IPS DF 4.7 (cell line): Measurements from ENCODE around the gene ANKRD33.

ENCODE experiments used
- DNase-seq: peaks from one replicate; pipeline ENCODE4 v3.0.0-alpha.2; 2013; ENCODE audit warnings: low spot score; ENCODE audit errors: extremely low read depth

ANKRD33 gene

DNA sequence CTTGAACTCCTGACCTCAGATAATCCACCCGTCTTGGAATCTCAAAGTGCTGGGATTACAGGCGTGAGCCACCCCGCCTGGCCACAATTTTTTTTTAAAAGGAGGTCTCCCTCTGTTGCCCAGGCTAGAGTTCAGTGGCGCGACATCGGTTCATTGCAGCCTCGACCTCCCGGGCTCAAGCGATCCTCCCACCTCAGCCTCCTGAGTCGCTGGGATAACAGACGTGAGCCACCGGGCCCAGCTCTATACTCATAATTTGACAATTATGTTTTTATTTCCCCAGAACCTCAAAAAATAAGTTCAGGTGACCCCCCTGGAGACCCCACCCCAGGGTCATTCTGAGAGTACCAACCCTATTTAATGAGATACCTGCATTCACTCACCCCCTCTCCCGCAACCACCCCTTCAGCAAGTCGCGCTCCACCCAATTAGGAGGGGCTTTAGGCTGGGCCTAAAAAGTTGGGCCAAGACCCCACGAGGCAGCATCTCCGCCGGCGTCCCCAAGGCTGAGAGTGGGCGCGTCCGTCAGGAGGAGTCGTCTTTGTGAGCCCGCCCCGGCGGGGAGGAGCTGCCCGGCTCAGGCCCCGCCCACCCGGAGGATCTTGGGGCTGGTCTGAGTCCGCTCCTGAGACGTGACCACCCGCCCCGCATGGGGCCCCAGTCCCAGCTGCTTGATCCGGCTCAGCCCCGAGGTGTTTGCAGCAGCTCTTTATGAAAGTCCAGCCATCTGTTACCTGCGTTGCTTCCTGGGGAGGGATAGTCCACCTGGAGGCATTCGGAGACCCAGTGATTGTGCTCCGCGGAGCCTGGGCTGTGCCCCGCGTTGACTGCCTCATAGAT is at the start of gene ANKRD33:
Gene ANKRD33 (plus strand): TSS at position 628 of the 840 bp plus-strand sequence. CDS start 84 bp downstream, at position 712.
- no peak for DNase-seq

- DNase-seq = no peak
Observed at GRCh38 chr12:51838762-51839161, 49.1 kb upstream of the ANKRD33 start.

DNA sequence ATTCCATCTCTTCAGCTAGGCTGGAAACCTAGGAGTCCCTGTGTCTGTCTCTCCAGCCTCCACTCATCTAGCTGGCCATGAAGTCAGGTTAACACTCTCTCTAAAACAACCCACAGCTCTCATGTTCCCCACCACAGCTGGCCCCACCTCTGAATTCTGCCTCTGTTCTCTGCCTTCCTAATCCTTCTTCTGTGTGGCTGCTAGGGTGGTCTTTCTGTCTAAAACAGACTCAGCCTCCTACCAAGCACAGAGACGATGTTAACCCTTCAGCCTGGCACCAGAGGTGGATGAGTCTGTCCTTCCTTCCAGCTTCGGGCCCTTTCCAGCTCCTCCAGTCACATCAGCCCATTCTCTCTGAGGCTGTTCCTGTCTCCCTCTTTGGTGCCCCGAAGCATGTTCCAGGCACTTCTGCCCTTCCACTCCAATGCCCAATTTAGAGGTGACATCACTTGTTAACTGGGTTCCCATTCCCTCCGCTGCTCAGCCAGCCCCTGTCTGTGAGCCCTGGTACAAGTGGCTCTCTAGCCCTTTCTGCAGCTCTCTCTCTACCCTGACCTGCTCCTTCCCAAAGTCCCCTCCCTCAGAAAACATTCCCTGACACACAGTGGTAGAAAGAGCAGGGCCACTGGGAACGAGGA is 48.5 kb upstream of the ANKRD33 start:
- DNase-seq = no peak

- no peak for DNase-seq
Observed at GRCh38 chr12:51840966-51841365, 46.9 kb upstream of the ANKRD33 start.

GRCh38 chr12:51841727-51842126 is 46.2 kb upstream of the ANKRD33 start:
- no peak for DNase-seq

DNA sequence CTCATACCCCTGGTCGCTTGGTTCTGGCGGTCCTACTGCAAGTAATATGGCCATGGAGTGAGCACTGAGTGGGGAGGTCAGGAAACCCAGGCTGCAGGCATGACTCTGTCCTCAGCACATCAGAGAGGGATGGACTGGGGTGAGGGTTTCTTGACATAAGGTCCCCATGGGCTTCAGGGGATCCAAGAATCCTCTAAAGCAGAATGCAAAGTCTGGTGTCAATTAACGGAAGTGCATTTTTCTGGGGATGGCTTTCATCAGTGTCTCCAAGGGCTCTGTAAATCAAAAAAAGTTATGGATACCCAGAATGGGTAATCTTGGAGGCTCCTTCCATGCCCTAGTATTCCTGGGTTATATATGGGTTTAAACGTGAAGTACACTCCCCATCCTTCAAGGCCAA is 43.0 kb upstream of the ANKRD33 start:
- DNase-seq = no peak

DNA sequence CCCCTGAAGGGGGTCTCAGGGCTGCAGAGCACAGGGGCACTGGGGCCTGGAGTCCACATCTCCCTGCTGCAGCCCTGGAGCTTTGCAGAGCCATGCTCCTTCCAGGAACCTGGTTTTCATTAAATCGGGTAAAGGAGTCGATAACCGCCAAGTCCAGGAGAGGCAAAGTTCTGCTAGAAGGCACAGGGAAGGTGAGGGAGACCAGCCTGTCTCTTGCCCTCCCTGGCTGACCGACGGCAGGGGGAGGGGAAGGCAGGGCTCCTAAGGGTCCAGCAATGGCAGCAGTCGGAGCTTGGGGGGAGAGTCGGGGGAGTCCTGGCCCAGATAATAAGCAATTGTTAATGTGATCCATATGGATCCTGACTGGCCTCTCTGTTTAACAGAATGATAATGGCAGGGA is 42.4 kb upstream of the ANKRD33 start:
- DNase-seq = no peak

DNA sequence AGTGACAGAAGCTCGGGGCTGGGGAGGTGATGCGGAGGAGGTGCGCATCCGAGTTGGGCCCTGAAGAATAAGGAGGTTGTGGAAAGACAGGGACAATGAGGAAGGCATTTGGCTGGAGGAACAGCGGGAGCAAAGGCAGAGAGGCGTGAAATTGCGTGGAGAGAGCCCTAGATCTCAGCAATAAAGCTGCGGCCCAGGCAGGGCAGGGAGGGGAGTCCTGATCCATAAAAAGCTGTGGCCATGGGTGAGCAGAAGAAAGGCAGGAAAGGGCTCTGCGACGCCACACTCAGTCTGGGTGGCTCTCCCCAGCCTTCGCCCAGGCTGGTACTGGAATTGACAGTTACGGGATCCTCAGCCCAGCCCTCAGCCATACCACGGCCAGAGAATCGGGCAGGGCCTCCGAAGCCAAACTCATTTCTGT is 41.6 kb upstream of the ANKRD33 start:
- DNase-seq = no peak

DNA sequence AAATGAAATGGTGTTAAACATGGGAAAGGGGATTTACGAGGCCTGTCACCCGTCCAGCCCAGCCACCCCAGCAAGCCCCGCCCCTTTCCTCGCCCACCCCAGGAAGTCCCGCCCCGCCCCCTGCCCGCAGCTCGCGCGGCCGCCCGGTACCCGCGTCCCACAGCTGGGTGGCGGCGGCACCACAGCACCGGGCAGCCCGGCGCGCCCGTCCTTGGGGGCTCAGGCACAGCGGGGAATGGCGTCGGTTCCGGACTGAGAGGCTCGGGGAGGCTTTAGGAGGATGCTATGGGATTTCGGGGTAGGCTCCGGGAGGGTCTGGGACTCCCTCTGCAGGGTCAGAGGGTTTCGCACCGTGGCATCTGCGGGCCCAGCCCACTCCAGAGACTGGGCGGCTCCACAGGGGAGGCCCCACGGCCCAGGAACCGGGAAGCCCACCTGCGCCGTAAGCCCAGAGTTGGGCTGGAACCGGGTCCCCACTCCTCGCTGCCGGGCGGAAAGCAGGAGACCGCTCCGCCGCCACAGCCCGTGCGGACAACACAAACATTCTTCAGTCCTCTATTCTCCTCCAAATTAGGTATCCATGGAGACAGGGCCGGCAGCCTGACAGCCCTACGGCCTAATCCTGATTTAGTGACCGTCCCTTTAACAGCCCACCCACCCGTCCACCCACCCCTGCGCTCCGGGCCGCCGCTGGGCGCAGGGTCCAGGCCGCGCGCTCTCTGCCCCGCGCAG is 40.8 kb upstream of the ANKRD33 start:
- no peak for DNase-seq

GRCh38 chr12:51847643-51848325 is 40.1 kb upstream of the ANKRD33 start:
- no peak for DNase-seq

- DNase-seq = no peak
Observed at GRCh38 chr12:51848326-51848727, 39.6 kb upstream of the ANKRD33 start, which contains the start of gene FIGNL2. Gene FIGNL2 (minus strand): TSS chr12:51848718. CDS start chr12:51822413, 26,305 bp downstream.

GRCh38 chr12:51848841-51849735 is 38.8 kb upstream of the ANKRD33 start:
- DNase-seq = no peak

DNA sequence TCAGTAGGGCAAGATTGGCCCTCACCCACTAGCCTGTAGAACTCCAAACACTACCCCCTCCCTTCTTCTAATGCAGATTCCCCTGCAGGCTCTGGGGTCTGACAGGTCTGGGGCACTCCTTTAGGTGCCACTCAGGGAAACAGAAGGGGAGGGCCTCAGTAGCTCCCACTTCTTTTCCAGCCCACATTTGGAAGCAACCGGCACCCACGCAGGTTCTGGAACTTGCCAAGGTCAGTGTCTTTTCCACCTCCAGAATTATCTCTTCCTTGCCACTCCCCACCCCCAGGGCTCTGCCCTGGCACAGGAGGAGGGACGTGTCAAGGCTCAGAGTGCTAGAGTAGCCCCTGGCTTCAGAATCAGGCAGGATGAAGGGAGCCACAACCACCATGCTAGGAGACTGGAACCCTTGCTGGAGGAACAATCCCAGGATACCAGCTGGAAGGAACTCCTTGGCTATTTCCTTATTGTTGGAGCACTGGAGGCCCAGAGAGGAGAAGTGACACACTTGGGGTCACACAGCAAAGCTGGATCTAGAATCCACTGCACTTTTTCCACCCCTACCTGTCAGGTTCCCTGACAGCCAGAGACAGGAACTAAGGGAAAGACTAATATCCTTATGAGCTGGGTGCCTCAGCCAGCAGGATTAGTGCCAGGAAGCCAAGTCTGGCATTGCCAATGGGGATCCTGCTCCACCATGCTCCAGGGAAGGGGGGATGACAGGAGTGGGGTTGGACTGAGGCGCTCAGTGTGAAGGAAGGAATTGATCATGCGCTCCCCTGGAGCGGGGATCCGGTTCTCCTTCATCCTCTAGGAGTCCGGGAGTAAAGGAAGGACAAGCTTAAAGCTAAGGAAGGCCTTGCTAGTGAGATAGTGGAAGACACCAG is 37.6 kb upstream of the ANKRD33 start:
- no peak for DNase-seq

- no peak for DNase-seq
Observed at GRCh38 chr12:51850965-51851299, 37.0 kb upstream of the ANKRD33 start.

DNA sequence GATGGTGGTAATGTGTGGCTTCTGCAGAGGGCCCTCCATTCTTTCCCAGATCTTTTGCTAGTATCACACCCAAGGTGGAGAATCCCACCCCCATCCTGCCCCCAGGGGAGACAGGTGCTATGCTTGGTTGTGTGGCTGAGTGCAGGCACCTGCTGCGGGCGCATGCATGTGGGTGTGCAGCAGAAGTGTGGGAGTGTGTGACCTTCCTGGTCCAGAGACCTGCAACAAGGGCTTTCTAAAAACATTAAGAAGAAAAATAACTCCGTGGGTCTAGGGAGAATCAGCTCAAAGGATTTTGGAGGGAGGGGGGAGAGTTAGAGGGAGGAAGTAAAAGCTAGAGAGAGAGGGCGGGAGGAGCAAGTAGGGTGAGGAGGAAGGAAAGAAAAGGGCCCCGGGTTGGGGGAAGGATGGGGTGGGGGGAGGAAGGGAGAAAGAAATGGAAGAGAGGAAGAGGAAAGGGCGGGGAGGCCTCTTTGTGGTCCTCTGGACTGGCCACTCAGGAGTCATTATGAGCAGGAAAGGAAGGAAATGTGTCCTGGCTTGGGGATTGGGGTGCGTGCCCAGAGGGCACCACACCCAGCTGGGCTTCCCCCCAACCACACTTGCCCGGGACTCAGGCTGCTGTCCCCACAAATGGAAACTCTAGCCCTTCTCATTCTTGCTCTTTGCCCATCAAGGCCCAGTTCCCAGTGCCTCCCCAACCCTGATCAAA is 36.3 kb upstream of the ANKRD33 start:
- DNase-seq = no peak

GRCh38 chr12:51852404-51853137 is 35.3 kb upstream of the ANKRD33 start:
- DNase-seq = no peak

GRCh38 chr12:51855586-51856428 is 32.1 kb upstream of the ANKRD33 start:
- DNase-seq = no peak
